ENCODE data around the gene GTPBP2.
"Not testable (repeated sequence)": the region's sequence is repeated elsewhere in the genome, so short reads cannot be mapped to it uniquely, and the experiment has no call there.

Gene GTPBP2

GRCh38 chr6:43623880-43624785 is 4.9 kb downstream of the GTPBP2 start:
- no peak for DNase-seq (ENCODE audit: low spot score)

- no peak for DNase-seq (ENCODE audit: low spot score)
These were observed 6.5 kb downstream of the GTPBP2 start for GRCh38 chr6:43622541-43622940.

- DNase-seq (ENCODE audit: low spot score), result no peak
These were observed 7.3 kb downstream of the GTPBP2 start for GRCh38 chr6:43621836-43622180.

GRCh38 chr6:43621078-43621835 is 7.8 kb downstream of the GTPBP2 start:
- DNase-seq (ENCODE audit: low spot score), result no peak

GRCh38 chr6:43616725-43617472 is 12.2 kb downstream of the GTPBP2 start:
- no peak for DNase-seq (ENCODE audit: low spot score)

GRCh38 chr6:43614396-43614730 is 14.7 kb downstream of the GTPBP2 start:
- no peak for DNase-seq (ENCODE audit: low spot score)

- no peak for DNase-seq (ENCODE audit: low spot score)
These were observed 15.2 kb downstream of the GTPBP2 start for GRCh38 chr6:43613721-43614395.

- DNase-seq (ENCODE audit: low spot score), result no peak
These were observed 18.6 kb downstream of the GTPBP2 start for GRCh38 chr6:43610431-43610830.

GRCh38 chr6:43609402-43609801 is 19.7 kb downstream of the GTPBP2 start:
- no peak for DNase-seq (ENCODE audit: low spot score)

- DNase-seq (ENCODE audit: low spot score), result no peak
These were observed 20.3 kb downstream of the GTPBP2 start for GRCh38 chr6:43608807-43609206.

- peak; percentile 74 for DNase-seq (ENCODE audit: low spot score)
These were observed 20.7 kb downstream of the GTPBP2 start for GRCh38 chr6:43608310-43608763.

GRCh38 chr6:43606019-43606418 is 23.0 kb downstream of the GTPBP2 start:
- no peak for DNase-seq (ENCODE audit: low spot score)

- DNase-seq (ENCODE audit: low spot score), result no peak
These were observed 24.9 kb downstream of the GTPBP2 start for GRCh38 chr6:43604174-43604573.

- no peak for DNase-seq (ENCODE audit: low spot score)
These were observed 28.5 kb downstream of the GTPBP2 start for GRCh38 chr6:43600595-43600994.

- no peak for DNase-seq (ENCODE audit: low spot score)
These were observed 35.1 kb downstream of the GTPBP2 start for GRCh38 chr6:43593938-43594337.

GRCh38 chr6:43589564-43589963 is 39.5 kb downstream of the GTPBP2 start:
- DNase-seq (ENCODE audit: low spot score), result not testable (repeated sequence)

GRCh38 chr6:43588194-43588593 is 40.9 kb downstream of the GTPBP2 start:
- no peak for DNase-seq (ENCODE audit: low spot score)

GRCh38 chr6:43584892-43585570 is 44.0 kb downstream of the GTPBP2 start:
- no peak for DNase-seq (ENCODE audit: low spot score)

GRCh38 chr6:43582911-43583310 is 46.2 kb downstream of the GTPBP2 start:
- no peak for DNase-seq (ENCODE audit: low spot score)

GRCh38 chr6:43579171-43579570 is 49.9 kb downstream of the GTPBP2 start:
- no peak for DNase-seq (ENCODE audit: low spot score)

- no peak for DNase-seq (ENCODE audit: low spot score)
These were observed 50.3 kb downstream of the GTPBP2 start for GRCh38 chr6:43578748-43579147.

All from COLO829 (cell line).